ENCODE measurements around the gene IFNK.

IFNK gene

DNA sequence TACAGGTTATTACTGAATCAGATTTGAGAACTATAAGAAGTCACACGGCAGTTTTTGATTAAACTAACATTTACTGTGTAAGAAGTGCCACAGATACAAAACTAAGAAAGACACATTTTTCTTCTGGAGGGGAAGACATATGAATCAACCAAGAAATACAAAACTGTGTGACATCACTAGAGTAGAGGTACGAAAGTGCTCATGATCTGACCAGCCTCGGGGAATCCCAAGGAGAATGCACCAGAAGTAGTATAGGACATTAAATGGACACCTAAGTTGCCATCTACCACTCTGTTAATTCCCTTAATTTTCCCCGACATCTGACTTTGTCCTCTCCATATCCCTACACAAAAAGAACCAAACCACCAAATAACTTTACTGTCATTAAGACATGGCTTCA is 5.3 kb upstream of the IFNK start (continued):
- TF ChIP-seq ZNF274 (IDR thresholded peaks at IDR 0.05; ENCODE audit: low read length) (no peak), ZNF274 (tag by site-specific recombination; IDR thresholded peaks at IDR 0.05; ENCODE audit: borderline replicate concordance) (no peak), ZNF280C (tag by site-specific recombination; IDR thresholded peaks at IDR 0.05) (no peak), ZBTB10 (tag by site-specific recombination; IDR thresholded peaks at IDR 0.05) (no peak), HIC1 (tag by site-specific recombination; IDR thresholded peaks at IDR 0.05) (no peak), ZNF560 (tag by site-specific recombination; IDR thresholded peaks at IDR 0.05; ENCODE audit: borderline replicate concordance) (no peak), ZNF423 (tag by site-specific recombination; IDR thresholded peaks at IDR 0.05) (no peak), ZNF561 (tag by site-specific recombination; IDR thresholded peaks at IDR 0.05; ENCODE audit: borderline replicate concordance) (no peak), ZNF501 (tag by site-specific recombination; IDR thresholded peaks at IDR 0.05) (no peak), ZNF76 (tag by site-specific recombination; IDR thresholded peaks at IDR 0.05; ENCODE audit: borderline replicate concordance, low read depth) (no peak), ZNF544 (tag by site-specific recombination; IDR thresholded peaks at IDR 0.05) (no peak), ZBTB48 (tag by site-specific recombination; IDR thresholded peaks at IDR 0.05) (no peak)

- no peaks in the 10 kb centered on the region for H3K9me3 ChIP-seq (ENCODE audit: control insufficient read depth, insufficient read depth, low read depth, low read length)
- CTCF ChIA-PET, result no interaction called here
- H3K27ac ChIP-seq (ENCODE audit: extremely low read depth, low read depth, low read length), result no peak overlapping the region
- H3K4me1 ChIP-seq (ENCODE audit: control insufficient read depth, insufficient read depth, low read length), result 0 out of 2 replicates have a peak, but pooled peaks cover 4% of the 10 kb centered on the region
- POLR2A ChIA-PET, result no interaction called here
- no peak overlapping the region for H3K4me3 ChIP-seq (ENCODE audit: low read depth, low read length)
- H3K36me3 ChIP-seq (ENCODE audit: control insufficient read depth in 2 of 2, insufficient read depth in 1 of 2, low read length in 2 of 2), result no peaks in the 10 kb centered on the region
- TF ChIP-seq ZNF174 (tag by site-specific recombination; IDR thresholded peaks at IDR 0.05) (no peak), ZFP41 (tag by site-specific recombination; IDR thresholded peaks at IDR 0.05; ENCODE audit: borderline replicate concordance) (no peak), ZNF184 (tag by site-specific recombination; IDR thresholded peaks at IDR 0.05) (no peak), HIC1 (tag by site-specific recombination; IDR thresholded peaks at IDR 0.05) (no peak), ZNF621 (tag by site-specific recombination; IDR thresholded peaks at IDR 0.05) (no peak), ZNF221 (tag by site-specific recombination; IDR thresholded peaks at IDR 0.05; ENCODE audit: borderline replicate concordance) (no peak), ZNF404 (tag by site-specific recombination; IDR thresholded peaks at IDR 0.05) (no peak), ZNF394 (tag by site-specific recombination; IDR thresholded peaks at IDR 0.05; ENCODE audit: borderline replicate concordance) (no peak), ZNF266 (tag by site-specific recombination; IDR thresholded peaks at IDR 0.05; ENCODE audit: low read depth) (no peak), WT1 (tag by site-specific recombination; IDR thresholded peaks at IDR 0.05) (no peak), PRDM1 (tag by site-specific recombination; IDR thresholded peaks at IDR 0.05) (no peak), ZBTB6 (tag by site-specific recombination; IDR thresholded peaks at IDR 0.05) (no peak)
- TF ChIP-seq, protein P1, sequence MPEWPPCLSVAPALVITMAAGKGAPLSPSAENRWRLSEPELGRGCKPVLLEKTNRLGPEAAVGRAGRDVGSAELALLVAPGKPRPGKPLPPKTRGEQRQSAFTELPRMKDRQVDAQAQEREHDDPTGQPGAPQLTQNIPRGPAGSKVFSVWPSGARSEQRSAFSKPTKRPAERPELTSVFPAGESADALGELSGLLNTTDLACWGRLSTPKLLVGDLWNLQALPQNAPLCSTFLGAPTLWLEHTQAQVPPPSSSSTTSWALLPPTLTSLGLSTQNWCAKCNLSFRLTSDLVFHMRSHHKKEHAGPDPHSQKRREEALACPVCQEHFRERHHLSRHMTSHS (tag by site-specific recombination; IDR thresholded peaks at IDR 0.05), result no peak
Measured at GRCh38 chr9:27519466-27520465, 4.3 kb upstream of the IFNK start.

All from HEK293 (cell line).